ENCODE results near the gene ABHD4. TPM values are rescaled to one million over a fixed set of nuclear protein-coding genes. Genes with fewer than 3 reads are reported as not detected.
A peak's percentile ranks its signal among the peaks of the same experiment; 100 is the strongest.
"Not testable (repeated sequence)": the region's sequence is repeated elsewhere in the genome, so short reads cannot be mapped to it uniquely, and the experiment has no call there.

ABHD4 gene
- total RNA-seq, 2 donors from 2014 or later, result 25.3 to 40.1 TPM

- H3K27me3 ChIP-seq (replicated peaks; ENCODE audit: insufficient read depth), result no peaks in the 10 kb centered on the region
- H3K36me3 ChIP-seq, result no peaks in the 10 kb centered on the region
- TF ChIP-seq CTCF (IDR thresholded peaks at IDR 0.05), result no peak
- DNase-seq (ENCODE audit: low spot score), result no peak
- H3K27ac ChIP-seq, result peak overlapping the region in 1 of 2 donors; percentile 42
- no peak for ATAC-seq (ENCODE audit: insufficient number of reproducible peaks, low FRiP score, low read depth)
- peak overlapping the region; percentile 23 for H3K4me3 ChIP-seq
- H3K4me1 ChIP-seq (ENCODE audit: control insufficient read depth in 1 of 2, low read depth in 2 of 2), result peaks cover 37 to 61% of the 10 kb centered on the region in 2 donors
- H3K9me3 ChIP-seq, result no peaks in the 10 kb centered on the region
These were observed 10.9 kb upstream of the ABHD4 start for GRCh38 chr14:22587247-22587646.

GRCh38 chr14:22587677-22588422, 10.2 kb upstream of the ABHD4 start:
- H3K9me3 ChIP-seq; H3K36me3 ChIP-seq; DNase-seq (ENCODE audit: low spot score); ATAC-seq (ENCODE audit: insufficient number of reproducible peaks, low FRiP score, low read depth); H3K27me3 ChIP-seq (replicated peaks; ENCODE audit: insufficient read depth): not testable (repeated sequence)
- Histone ChIP-seq H3K27ac (peak overlapping the region; percentile 78 to 98), H3K4me3 (peak overlapping the region; percentile 83), H3K4me1 (ENCODE audit: control insufficient read depth in 1 of 2, low read depth in 2 of 2) (peaks cover 37 to 61% of the 10 kb centered on the region in 2 donors)

- Histone ChIP-seq H3K4me3 (peak overlapping the region; percentile 83), H3K27ac (peak overlapping the region; percentile 78 to 98), H3K9me3 (no peaks in the 10 kb centered on the region), H3K36me3 (no peaks in the 10 kb centered on the region), H3K27me3 (replicated peaks; ENCODE audit: insufficient read depth) (no peaks in the 10 kb centered on the region), H3K4me1 (ENCODE audit: control insufficient read depth in 1 of 2, low read depth in 2 of 2) (peaks cover 37 to 55% of the 10 kb centered on the region in 2 donors)
- DNase-seq (ENCODE audit: low spot score) (no peak), ATAC-seq (ENCODE audit: insufficient number of reproducible peaks, low FRiP score, low read depth) (peak; percentile 2)
- no peak for TF ChIP-seq CTCF (IDR thresholded peaks at IDR 0.05)
These were observed 9.5 kb upstream of the ABHD4 start for GRCh38 chr14:22588526-22589095.

GRCh38 chr14:22589096-22589839, 8.8 kb upstream of the ABHD4 start, which contains the start of gene DAD1:
Gene DAD1, minus strand, starts transcription at chr14:22589224. Its CDS starts 67 bp downstream, at chr14:22589157.
- Histone ChIP-seq H3K4me1 (ENCODE audit: control insufficient read depth in 1 of 2, low read depth in 2 of 2) (peaks cover 36 to 49% of the 10 kb centered on the region in 2 donors), H3K9me3 (no peaks in the 10 kb centered on the region), H3K36me3 (no peaks in the 10 kb centered on the region), H3K4me3 (peak within 1 kb of the TSS; percentile 83), H3K27ac (peak within 1 kb of the TSS; percentile 96 to 98), H3K27me3 (replicated peaks; ENCODE audit: insufficient read depth) (no peaks in the 10 kb centered on the region)
- no peak for TF ChIP-seq CTCF (IDR thresholded peaks at IDR 0.05)
- peak; percentile 98 for ATAC-seq (ENCODE audit: insufficient number of reproducible peaks, low FRiP score, low read depth)
- DNase-seq (ENCODE audit: low spot score), result peak; percentile 99

- ATAC-seq (ENCODE audit: insufficient number of reproducible peaks, low FRiP score, low read depth) (no peak), DNase-seq (ENCODE audit: low spot score) (no peak)
- Histone ChIP-seq H3K36me3 (no peaks in the 10 kb centered on the region), H3K4me3 (no peak overlapping the region), H3K27ac (no peak overlapping the region), H3K9me3 (no peaks in the 10 kb centered on the region), H3K27me3 (replicated peaks; ENCODE audit: insufficient read depth) (no peaks in the 10 kb centered on the region), H3K4me1 (ENCODE audit: control insufficient read depth in 1 of 2, low read depth in 2 of 2) (peaks cover 9 to 16% of the 10 kb centered on the region in 2 donors)
- no peak for TF ChIP-seq CTCF (IDR thresholded peaks at IDR 0.05)
These were observed 4.9 kb upstream of the ABHD4 start for GRCh38 chr14:22593189-22593588.
